Glomerular visceral epithelial cell (primary cell): Measurements from ENCODE around the gene NOX4.
"Not testable (repeated sequence)": the region's sequence is repeated elsewhere in the genome, so short reads cannot be mapped to it uniquely, and the experiment has no call there.

Source experiments
- DNase-seq: peaks from one replicate; pipeline ENCODE4 v3.0.0-alpha.2; 2016; ENCODE audit errors: extremely low spot score

The NOX4 gene

DNA sequence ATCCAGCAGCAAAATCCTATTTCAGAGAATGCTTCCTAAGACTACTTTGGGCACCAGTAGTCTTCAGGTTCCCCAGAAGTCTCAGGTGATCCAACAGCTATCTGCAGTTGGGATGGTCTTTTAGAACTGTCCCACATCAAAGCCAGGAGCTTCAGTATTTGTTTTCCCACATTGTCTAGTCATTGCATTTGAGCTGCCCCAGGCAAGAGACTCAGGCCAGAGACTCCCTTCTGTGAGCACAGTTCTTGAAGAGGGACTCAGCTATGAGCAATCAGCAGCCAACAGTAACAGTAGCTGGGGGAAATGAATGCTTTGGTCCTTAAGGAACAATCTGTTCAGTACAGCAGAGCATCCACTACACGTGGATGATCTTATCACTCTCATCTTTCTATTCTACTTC, 188.1 kb downstream of the NOX4 start:
- not testable (repeated sequence) for DNase-seq

GRCh38 chr11:89295023-89295422, 196.2 kb downstream of the NOX4 start:
- not testable (repeated sequence) for DNase-seq

DNA sequence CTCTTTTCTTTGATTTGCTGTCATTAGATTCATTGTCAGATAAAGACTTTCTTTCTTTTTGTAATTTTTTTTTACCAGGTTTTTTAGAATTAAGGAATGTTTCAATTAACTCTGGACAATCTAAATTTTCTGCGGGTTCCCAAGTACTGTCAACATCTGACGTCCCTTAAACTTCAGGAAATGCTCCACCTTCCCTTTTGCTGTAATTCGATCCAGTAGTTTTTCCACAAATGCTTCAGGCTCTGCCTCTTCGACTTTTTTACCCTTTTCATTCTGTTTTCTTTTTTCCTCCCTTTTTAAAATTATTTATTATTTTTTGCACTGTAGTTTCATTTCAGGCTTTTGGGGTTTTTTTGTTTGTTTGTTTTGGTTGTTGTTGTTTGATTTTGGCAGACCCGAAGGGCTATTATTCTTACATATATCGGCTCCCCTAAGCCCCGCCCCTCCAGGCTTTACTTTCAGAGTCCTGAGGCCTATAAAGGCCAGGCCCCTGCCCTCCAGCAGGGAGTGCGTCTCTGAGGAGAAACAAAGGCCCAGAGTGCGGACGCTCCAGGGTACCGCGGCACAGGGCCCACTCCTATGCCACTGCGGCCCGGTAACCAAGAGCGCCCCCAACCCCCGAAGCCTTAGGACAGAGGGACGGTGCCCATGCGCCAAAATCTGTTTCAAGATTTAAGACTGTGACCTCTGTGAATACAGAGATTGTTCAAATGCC, 197.1 kb downstream of the NOX4 start:
- DNase-seq = no peak

DNA sequence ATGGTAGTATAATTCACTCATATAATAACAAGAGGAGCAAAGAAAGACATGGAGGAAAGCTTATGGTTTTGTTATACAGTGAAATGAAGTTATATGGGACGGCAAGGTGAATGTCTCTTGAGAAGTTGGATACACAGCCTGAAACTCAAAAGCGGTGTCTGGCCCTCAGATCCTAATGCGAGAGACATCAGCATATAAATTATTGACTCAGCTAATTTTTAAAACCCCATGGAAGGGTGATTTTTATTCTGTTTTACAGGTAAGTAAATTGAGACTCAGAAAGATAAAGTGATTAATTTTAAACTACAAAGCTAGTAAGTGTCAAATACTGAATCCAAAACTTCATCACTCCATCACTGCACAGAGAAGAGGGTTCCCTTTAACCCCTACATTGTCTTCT, 203.2 kb downstream of the NOX4 start:
- DNase-seq = not testable (repeated sequence)

DNA sequence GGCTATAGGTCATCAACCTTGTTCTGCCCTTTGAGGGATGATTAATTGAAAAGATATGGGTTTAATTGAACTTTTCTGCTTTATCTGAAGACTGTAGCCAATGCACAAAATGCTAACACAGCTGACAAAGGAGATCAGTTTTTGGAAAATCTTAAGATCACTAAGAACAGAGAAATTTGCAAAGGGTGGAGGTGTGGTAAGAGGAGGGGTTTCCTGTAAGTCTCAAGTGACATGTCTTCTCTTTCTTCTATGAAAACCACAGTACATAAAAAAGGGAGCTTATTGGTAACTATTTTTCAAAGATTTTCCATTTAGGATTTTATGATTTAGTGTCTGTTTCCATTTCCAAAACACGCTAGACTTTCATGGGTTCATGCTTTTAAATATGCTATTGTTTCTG, 204.6 kb downstream of the NOX4 start:
- not testable (repeated sequence) for DNase-seq

GRCh38 chr11:89281032-89281677, 210.0 kb downstream of the NOX4 start:
- not testable (repeated sequence) for DNase-seq

GRCh38 chr11:89279176-89279575, 212.0 kb downstream of the NOX4 start:
- DNase-seq = no peak

- no peak for DNase-seq
Measured at GRCh38 chr11:89275966-89276365, 215.2 kb downstream of the NOX4 start.
